NCI-H2107 treated with DMSO at 0.1 percent for 48 hours (cell line): Measurements from ENCODE around the gene MRPS7.

Source experiments
- DNase-seq: peaks from one replicate; lab custom pipeline; 2025; ENCODE audit not compliant: unreplicated experiment; lab: John Stamatoyannopoulos, UW

The MRPS7 gene

GRCh38 chr17:75307957-75308731, 46.5 kb downstream of the MRPS7 start:
- no peak for DNase-seq

- no peak for DNase-seq
Observed at GRCh38 chr17:75308732-75309629, 47.3 kb downstream of the MRPS7 start.

GRCh38 chr17:75313941-75314551, 52.4 kb downstream of the MRPS7 start:
- DNase-seq: no peak

- no peak for DNase-seq
Observed at GRCh38 chr17:75315541-75316243, 54.0 kb downstream of the MRPS7 start.
